Cardiac muscle cell (in vitro differentiated cells and primary cell): Measurements from ENCODE around the gene GPX3. TPM values are rescaled to one million over a fixed set of nuclear protein-coding genes. Genes with fewer than 3 reads are reported as not detected.

ENCODE experiments used
- DNase-seq, 2 donors: peaks; one replicate each; pipeline versions ENCODE4 v3.0.0 to v3.0.0-alpha.2; 2010 to 2017; ENCODE audit warnings: low read depth in 1 of 2, low spot score in 1 of 2
- H3K27ac ChIP-seq: fragments of 200-600 bp; sonication (generic); 2 replicates; pipeline ENCODE4 v1.5.1; 2016
- H3K27me3 ChIP-seq: fragments of 200-600 bp; sonication (generic); 2 replicates; pipeline ENCODE4 v1.6.0; 2016; ENCODE audit warnings: control low read depth
- H3K36me3 ChIP-seq: fragments of 200-600 bp; sonication (generic); 2 replicates; pipeline ENCODE4 v1.5.1; 2016; ENCODE audit warnings: control low read depth
- H3K4me1 ChIP-seq: fragments of 200-600 bp; sonication (generic); 2 replicates; pipeline ENCODE4 v1.8.1; 2017; ENCODE audit warnings: low read depth, mild to moderate bottlenecking, mixed run types
- H3K4me3 ChIP-seq: fragments of 200-600 bp; sonication (generic); 2 replicates; pipeline ENCODE4 v1.5.1; 2016; ENCODE audit warnings: mild to moderate bottlenecking
- H3K9me3 ChIP-seq: fragments of 200-600 bp; sonication (generic); 2 replicates; pipeline ENCODE4 v1.5.1; 2017; ENCODE audit warnings: low read depth, mild to moderate bottlenecking, control low read depth
- polyA plus RNA-seq: library from polyadenylated mRNA; unstranded; fragments of >200 nt; fragmentation: Nextera tagmentation; extraction: Ambion mirVana; gene quantifications from 2 replicates; pipeline ENCODE4 v1.2.1, GENCODE V29; 2016
- total RNA-seq: library from RNA; depleted of rRNA; stranded (reverse); fragments of >200 nt; gene quantifications from 2 replicates; pipeline ENCODE4 v1.2.3, GENCODE V29; 2016
- TF ChIP-seq, protein P1 (sequence below): IDR thresholded peaks from 2 replicates; pipeline ENCODE4 v1.5.1; 2012; ENCODE audit warnings: low read depth, mild to moderate bottlenecking, low read length

The GPX3 gene
- total and polyA plus RNA-seq, 2 experiments from 2014 or later, result 46.6 to 121 TPM

DNA sequence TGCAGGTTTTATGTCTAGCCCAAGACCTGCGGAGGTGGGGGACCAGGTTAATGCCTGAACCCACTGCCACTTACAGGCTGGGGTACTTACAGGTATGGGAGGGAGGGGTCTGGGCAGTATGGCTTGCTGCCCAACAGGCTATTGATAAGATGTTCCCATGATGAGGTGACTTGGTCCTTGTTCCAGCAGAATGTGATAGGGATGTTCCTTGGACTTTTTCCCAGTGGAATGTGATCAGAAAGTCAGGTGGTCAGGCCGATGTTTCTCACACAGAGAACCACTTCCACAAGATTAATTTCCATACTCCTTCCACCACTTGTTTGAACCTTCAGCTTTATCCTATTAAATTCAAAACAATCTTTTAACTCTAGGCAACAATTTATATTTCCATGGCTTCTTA, 27.0 kb upstream of the GPX3 start:
- Histone ChIP-seq H3K36me3 (no peaks in the 10 kb centered on the region), H3K4me3 (no peak overlapping the region), H3K27me3 (no peaks in the 10 kb centered on the region), H3K27ac (no peak overlapping the region), H3K9me3 (no peaks in the 10 kb centered on the region), H3K4me1 (no peaks in the 10 kb centered on the region)
- TF ChIP-seq, protein P1, sequence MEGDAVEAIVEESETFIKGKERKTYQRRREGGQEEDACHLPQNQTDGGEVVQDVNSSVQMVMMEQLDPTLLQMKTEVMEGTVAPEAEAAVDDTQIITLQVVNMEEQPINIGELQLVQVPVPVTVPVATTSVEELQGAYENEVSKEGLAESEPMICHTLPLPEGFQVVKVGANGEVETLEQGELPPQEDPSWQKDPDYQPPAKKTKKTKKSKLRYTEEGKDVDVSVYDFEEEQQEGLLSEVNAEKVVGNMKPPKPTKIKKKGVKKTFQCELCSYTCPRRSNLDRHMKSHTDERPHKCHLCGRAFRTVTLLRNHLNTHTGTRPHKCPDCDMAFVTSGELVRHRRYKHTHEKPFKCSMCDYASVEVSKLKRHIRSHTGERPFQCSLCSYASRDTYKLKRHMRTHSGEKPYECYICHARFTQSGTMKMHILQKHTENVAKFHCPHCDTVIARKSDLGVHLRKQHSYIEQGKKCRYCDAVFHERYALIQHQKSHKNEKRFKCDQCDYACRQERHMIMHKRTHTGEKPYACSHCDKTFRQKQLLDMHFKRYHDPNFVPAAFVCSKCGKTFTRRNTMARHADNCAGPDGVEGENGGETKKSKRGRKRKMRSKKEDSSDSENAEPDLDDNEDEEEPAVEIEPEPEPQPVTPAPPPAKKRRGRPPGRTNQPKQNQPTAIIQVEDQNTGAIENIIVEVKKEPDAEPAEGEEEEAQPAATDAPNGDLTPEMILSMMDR, result no peak
- no peak for DNase-seq

DNA sequence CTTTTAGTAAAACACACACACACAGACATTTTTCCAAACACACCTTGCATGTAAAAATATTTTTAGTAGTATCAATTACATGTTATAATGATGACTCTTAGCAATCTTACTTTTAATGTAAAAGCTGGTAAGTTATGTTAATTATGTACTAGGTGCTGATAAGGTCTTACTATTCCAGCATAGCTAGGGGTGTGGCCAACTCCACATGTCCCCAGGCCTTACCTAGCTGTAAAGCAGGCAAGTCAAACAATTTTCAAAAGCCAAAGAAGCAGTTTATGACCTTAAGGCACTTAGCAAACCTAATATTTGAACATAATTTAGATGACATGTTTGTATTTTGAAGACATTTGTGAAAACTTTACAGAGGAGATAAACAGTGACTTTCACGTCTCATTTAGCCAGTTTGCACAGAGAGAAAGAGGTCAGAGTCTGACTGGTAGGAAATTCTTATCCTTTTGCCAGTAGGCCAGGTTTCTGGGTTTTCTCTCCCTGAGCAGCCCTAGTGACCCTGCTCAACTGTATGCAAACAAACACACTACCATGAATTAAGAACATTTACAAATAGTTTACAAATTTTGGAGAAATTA, 26.5 kb upstream of the GPX3 start:
- H3K4me3 ChIP-seq, result no peak overlapping the region
- no peaks in the 10 kb centered on the region for H3K36me3 ChIP-seq
- H3K27me3 ChIP-seq, result no peaks in the 10 kb centered on the region
- no peaks in the 10 kb centered on the region for H3K4me1 ChIP-seq
- DNase-seq, result no peak
- TF ChIP-seq, protein P1, result no peak
- H3K27ac ChIP-seq, result no peak overlapping the region
- H3K9me3 ChIP-seq, result no peaks in the 10 kb centered on the region

DNA sequence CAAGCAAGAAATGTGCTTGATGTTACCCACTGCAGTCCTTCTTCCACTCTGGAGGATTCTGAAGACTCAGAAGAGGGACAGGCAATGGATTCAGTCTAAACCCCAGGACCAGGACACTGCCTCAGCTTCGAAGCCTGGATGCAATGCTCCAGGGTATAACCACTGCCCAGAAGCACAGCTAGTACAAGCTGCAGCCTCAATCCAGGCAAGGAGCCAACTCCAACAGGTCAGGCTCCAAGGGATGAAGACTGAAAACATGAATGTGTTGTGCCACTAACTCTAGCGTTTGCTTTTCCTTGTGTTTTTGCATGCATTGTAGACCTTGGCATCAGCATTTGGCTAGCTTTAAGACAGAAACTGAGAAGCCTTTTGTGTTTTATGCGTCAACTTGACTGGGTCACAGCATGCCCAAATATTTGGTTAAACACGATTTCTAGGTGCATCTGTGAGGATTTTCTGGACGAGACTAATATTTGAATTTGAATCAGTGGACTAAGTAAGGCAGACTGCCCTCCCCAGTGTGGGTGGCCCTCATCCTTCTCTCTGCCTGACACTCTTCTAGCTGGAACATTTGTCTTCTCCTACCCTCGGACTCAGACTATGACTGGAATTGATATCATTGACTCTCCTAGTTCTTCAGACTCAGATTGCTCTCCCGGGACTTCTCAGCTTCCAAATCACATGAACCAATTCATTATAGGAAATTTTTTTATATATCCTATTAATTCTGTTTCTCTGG, 20.5 kb upstream of the GPX3 start:
- Histone ChIP-seq H3K4me3 (no peak overlapping the region), H3K4me1 (peaks cover 2% of the 10 kb centered on the region), H3K27me3 (no peaks in the 10 kb centered on the region), H3K27ac (no peak overlapping the region), H3K9me3 (no peaks in the 10 kb centered on the region), H3K36me3 (no peaks in the 10 kb centered on the region)
- peak in 1 of 2 donors; percentile 58 for DNase-seq
- TF ChIP-seq, protein P1, result no peak

DNA sequence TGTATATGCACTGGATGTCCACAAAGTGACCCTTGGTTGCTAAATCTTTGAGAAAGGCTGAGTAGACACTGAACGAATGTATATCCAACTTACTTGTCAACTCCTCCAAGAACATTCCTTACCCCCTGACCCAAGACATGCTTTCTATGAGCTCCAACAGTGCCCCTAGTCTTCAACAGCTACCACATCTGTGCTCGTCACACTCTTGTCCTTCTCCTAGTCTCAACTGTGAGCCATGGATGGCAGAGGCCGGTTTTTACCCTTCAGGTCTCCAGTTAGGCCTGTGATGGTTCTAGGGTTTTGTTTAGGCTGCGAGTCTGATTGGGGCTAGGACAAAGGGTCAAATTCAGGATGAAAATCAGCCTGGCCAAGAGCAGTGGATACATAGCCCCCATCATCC, 19.0 kb upstream of the GPX3 start:
- TF ChIP-seq, protein P1, result no peak
- Histone ChIP-seq H3K9me3 (no peaks in the 10 kb centered on the region), H3K36me3 (no peaks in the 10 kb centered on the region), H3K4me3 (no peak overlapping the region), H3K27ac (no peak overlapping the region), H3K4me1 (peaks cover 17% of the 10 kb centered on the region), H3K27me3 (no peaks in the 10 kb centered on the region)
- no peak for DNase-seq

DNA sequence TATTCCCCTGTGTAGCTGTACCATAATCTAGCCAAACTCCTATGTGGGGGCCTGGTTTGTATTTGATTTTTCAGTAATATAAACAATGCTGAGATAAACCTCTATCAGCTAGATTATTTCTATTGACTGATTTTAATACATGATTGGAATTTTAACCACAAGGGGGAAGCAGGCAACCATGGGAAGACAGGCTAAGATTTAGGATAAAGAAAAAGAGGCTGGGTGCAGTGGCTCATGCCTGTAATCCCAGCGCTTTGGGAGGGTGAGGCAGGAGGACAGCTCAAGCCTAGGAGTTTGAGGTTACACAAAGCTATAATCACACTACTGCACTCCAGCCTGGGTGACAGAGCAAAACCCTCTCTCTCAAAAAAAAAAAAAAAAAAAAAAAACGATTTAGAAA, 18.1 kb upstream of the GPX3 start:
- H3K4me1 ChIP-seq, result peaks cover 19% of the 10 kb centered on the region
- no peaks in the 10 kb centered on the region for H3K36me3 ChIP-seq
- peak; percentile 40 to 63 for DNase-seq
- TF ChIP-seq, protein P1, result peak; percentile 47
- H3K27me3 ChIP-seq, result no peaks in the 10 kb centered on the region
- no peaks in the 10 kb centered on the region for H3K9me3 ChIP-seq
- no peak overlapping the region for H3K4me3 ChIP-seq
- no peak overlapping the region for H3K27ac ChIP-seq
